PC-9 (cell line): ENCODE measurements around the gene TMEM163.

Experiments
- CTCF ChIP-seq: fragments of 200-600 bp; sonication (generic); conservative IDR thresholded peaks from 2 replicates; pipeline ENCODE4 v1.6.1; 2017; ENCODE audit warnings: mixed run types, antibody characterized with exemption, mild to moderate bottlenecking, moderate library complexity
- EZH2 ChIP-seq: fragments of 200-600 bp; sonication (generic); IDR thresholded peaks from 2 replicates; pipeline ENCODE4 v1.8.0; 2017; ENCODE audit warnings: antibody characterized with exemption, low read depth

- TF ChIP-seq CTCF (no peak), EZH2 (no peak)
Measured at GRCh38 chr2:134406311-134406710, 312.5 kb downstream of the TMEM163 start.
